HG02571 (cell line): ENCODE results near the gene UBR4.

ENCODE experiments used
- ATAC-seq: cut with Tn5 transposase; IDR thresholded peaks from one replicate; pipeline ENCODE4 v1.9.1; 2021; ENCODE audit warnings: mild to moderate bottlenecking, moderate library complexity; ENCODE audit not compliant: unreplicated experiment

Gene UBR4

DNA sequence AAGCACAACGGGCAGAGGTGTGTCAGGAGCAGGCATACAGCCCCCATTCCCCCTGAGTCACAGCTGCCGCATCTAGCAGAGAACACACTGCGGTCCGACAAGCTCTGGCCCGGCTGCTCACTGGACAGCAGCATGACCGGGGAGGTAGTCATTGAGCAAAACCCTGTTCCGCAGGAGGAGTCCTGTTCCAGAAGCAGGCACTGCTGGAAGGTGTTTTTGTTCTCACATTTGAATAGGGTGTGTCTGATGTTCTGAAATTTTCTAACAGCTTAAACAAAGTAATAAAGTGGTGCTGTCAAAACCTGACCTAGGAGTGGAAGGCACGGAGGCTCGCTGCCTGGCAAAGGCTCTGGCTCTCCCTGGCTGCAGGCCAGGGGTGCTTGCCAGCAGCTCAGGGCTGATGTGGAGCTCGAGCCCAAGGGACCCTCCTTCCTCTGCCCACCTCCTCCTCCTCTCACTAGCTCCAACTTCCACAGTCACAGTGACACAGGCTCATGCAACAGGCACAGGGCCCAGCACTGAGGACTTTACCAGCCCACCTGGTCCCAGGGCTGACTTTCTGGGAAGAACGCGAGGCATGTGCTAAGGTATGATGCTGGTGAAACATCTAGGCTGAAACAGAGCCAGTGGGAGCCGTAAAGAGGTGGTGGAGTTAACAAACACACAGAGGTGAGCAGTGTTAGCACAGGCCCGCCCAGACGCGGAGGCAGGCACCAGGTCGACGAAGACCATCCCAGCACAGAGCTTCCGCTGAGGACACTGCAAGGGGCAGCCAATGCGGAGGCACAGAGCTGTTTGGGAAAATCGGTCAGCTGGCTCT is 135.0 kb downstream of the UBR4 start:
- ATAC-seq: no peak

GRCh38 chr1:19074361-19074901 is 135.6 kb downstream of the UBR4 start:
- ATAC-seq: no peak

DNA sequence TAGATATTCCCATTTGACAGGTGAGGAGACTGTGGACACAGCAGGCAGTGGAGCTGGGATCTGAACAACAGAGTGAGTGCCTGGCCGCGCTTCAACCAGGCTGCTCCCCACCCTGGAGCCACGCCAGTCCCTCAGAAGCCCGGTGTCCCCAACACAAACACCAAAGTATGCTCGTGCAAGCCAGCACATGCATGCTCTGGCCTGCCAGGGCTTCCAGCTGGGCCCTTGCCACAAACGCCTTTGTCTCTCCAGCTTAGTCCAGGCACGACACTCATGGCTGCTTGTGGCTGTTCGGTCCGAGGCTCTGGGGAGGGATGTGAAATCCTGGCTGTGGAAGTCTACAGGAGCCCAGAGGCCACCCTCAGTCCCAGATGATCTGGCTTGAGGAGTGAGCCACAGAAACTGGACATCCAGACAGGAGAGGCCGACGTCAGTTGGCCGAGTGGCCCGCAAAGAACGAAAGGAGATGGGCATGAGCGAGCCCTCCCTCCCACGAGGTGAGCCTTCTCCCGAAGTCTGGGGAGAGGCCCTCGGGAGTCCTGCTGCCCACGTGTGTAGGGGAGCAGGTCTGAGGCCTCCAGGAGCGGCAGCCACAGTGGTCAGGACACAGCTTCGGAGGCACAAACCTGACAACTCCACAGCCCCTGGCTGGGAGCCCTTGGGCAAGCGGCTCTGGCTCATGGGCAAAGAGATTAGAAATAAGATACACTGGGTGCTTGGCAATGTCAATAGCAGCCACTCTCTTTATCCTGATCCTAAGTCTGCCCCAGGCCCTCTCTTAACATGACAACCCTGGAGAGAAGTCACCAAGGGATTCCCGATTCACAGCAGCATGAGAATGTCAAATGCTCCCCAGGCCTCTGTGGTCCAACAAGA is 136.5 kb downstream of the UBR4 start:
- no peak for ATAC-seq

GRCh38 chr1:19072285-19072981 is 137.6 kb downstream of the UBR4 start:
- ATAC-seq: no peak

DNA sequence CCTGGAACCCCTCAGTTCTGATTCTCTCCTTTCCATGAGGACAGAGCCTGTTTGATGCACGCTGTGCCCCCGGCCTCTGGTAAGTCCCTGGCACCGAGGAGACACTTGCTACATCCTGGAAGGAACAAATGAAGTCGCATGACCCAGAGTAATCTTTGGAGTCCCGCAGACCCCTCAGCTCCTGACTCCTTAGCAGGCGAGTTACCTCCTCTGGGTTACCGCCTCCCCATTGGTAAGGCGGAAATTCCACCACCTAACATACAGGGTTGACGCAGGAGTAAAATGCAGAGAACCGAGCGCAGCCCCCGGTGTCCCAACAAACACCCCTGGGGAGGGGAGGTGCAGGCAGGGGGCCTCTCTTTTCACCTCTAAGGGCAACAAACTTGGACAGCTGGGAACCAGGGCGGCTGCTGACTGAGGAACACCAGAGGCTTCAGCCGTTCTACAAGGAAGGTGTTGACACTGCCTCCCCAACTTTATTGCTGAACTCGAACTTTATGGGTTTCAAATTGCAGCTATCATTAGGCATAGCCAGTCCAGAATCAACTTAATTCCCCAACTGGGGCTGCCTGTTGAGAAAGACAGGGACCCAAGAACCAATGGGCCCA is 138.3 kb downstream of the UBR4 start:
- ATAC-seq: no peak

GRCh38 chr1:19070891-19071621 is 139.0 kb downstream of the UBR4 start:
- ATAC-seq: no peak

- no peak for ATAC-seq
These were observed 139.8 kb downstream of the UBR4 start for GRCh38 chr1:19070197-19070651.

GRCh38 chr1:19068639-19069276 is 141.3 kb downstream of the UBR4 start:
- ATAC-seq: no peak

- no peak for ATAC-seq
These were observed 142.0 kb downstream of the UBR4 start for GRCh38 chr1:19067912-19068638.

GRCh38 chr1:19067182-19067911 is 142.7 kb downstream of the UBR4 start:
- no peak for ATAC-seq

DNA sequence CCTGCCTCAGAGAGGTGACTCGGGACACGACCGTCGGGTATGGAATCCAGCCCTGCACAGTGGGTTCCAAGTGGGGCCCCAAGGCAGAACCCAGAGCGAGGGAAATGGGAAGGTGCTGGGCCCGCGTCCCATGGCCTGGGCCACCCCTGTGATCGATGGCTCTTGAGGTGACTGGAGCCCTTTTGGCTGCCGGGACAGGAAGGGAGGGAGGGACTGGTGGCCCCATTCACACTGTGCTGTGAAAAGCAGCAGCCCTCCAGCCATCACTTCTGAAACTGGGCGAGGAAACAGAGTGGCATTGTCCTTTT is 143.2 kb downstream of the UBR4 start:
- ATAC-seq: no peak

- no peak for ATAC-seq
These were observed 143.7 kb downstream of the UBR4 start for GRCh38 chr1:19066248-19066873.

DNA sequence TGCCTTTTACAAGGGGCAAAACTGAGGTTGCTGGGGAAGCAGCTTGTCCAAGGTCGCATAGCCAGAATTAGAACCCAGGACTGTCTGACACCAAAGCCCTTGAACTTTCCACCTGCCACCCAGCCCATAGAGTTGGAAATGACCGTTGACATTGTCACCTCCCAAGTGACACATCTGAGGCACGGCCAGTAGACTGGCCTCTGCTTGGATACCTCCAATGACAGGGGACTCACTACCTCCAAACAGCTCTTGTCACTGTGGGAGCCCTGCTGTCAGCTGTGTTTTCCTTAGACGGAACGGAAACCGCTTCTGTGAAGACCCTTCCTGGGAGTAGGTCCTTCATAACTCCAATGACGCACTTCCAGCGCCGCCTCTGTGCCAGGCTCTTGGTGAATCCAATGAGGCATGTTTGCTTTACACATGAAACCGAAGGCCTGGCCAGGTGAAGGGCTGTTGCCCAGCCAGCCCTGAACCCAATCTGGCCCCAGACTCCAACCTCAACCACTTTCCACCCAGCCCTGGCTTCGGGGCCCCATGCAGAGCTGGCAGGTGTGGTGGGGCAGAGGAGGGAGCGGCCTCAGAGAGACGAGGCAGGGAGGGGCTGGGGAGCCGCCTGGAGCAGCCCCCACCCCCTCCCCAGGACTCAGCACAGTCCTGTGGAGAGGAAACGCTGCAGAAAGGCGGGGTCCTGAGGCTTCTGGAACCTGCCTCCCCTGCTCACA is 144.4 kb downstream of the UBR4 start:
- ATAC-seq: no peak

GRCh38 chr1:19064906-19065450 is 145.1 kb downstream of the UBR4 start:
- no peak for ATAC-seq

- no peak for ATAC-seq
These were observed 146.9 kb downstream of the UBR4 start for GRCh38 chr1:19063122-19063521.

- no peak for ATAC-seq
These were observed 147.6 kb downstream of the UBR4 start for GRCh38 chr1:19062258-19063029.
